Effector CD4-positive, alpha-beta T cell (primary cell): ENCODE data around the gene GOLGA1.
"Not testable (repeated sequence)": the region's sequence is repeated elsewhere in the genome, so short reads cannot be mapped to it uniquely, and the experiment has no call there.

ENCODE experiments used
- DNase-seq: peaks from one replicate; pipeline ENCODE4 v3.0.0-alpha.2; 2020
- total RNA-seq: gene quantifications from one replicate; lab custom pipeline; 2026; lab: John Stamatoyannopoulos, UW

Gene GOLGA1
- 44.8 reads per million, percentile 66 among the genes with 10 or more reads in this experiment for total RNA-seq

GRCh38 chr9:124940894-124941678, at the start of gene GOLGA1:
Gene GOLGA1 (minus strand): TSS chr9:124941083. CDS start chr9:124938711, 2,372 bp downstream.
- peak; percentile 90 for DNase-seq

GRCh38 chr9:124983698-124984097, 42.8 kb upstream of the GOLGA1 start:
- DNase-seq: no peak

- no peak for DNase-seq
Observed at GRCh38 chr9:124980431-124980830, 39.5 kb upstream of the GOLGA1 start.

- no peak for DNase-seq
Observed at GRCh38 chr9:124975131-124975530, 34.2 kb upstream of the GOLGA1 start.

GRCh38 chr9:124973807-124974206, 32.9 kb upstream of the GOLGA1 start:
- no peak for DNase-seq

- no peak for DNase-seq
Observed at GRCh38 chr9:124972241-124972770, 31.4 kb upstream of the GOLGA1 start.

- no peak for DNase-seq
Observed at GRCh38 chr9:124969401-124969800, 28.5 kb upstream of the GOLGA1 start.

GRCh38 chr9:124968238-124968637, 27.4 kb upstream of the GOLGA1 start:
- no peak for DNase-seq

- DNase-seq: peak; percentile 3
Observed at GRCh38 chr9:124965775-124966568, 25.1 kb upstream of the GOLGA1 start.

GRCh38 chr9:124964604-124965003, 23.7 kb upstream of the GOLGA1 start:
- no peak for DNase-seq

- DNase-seq: no peak
Observed at GRCh38 chr9:124964056-124964455, 23.2 kb upstream of the GOLGA1 start.

GRCh38 chr9:124960409-124960752, 19.5 kb upstream of the GOLGA1 start:
- DNase-seq: no peak

- DNase-seq: not testable (repeated sequence)
Observed at GRCh38 chr9:124959671-124960408, 19.0 kb upstream of the GOLGA1 start.

GRCh38 chr9:124954255-124954654, 13.4 kb upstream of the GOLGA1 start:
- no peak for DNase-seq

GRCh38 chr9:124950050-124950718, 9.3 kb upstream of the GOLGA1 start:
- DNase-seq: no peak

- no peak for DNase-seq
Observed at GRCh38 chr9:124949387-124949786, 8.5 kb upstream of the GOLGA1 start.

GRCh38 chr9:124947727-124948391, 7.0 kb upstream of the GOLGA1 start:
- no peak for DNase-seq

GRCh38 chr9:124946167-124946566, 5.3 kb upstream of the GOLGA1 start:
- DNase-seq: no peak

GRCh38 chr9:124941679-124942561, 1.0 kb upstream of the GOLGA1 start:
- DNase-seq: peak; percentile 57

- DNase-seq: no peak
Observed at GRCh38 chr9:124940521-124940893, 376 bp downstream of the GOLGA1 start.

GRCh38 chr9:124939944-124940343, 939 bp downstream of the GOLGA1 start:
- no peak for DNase-seq
